Prostate gland (tissue), 2 donors: ENCODE results near the gene CACNA1F.

ENCODE experiments used
- CTCF ChIP-seq, 4 experiments: fragments of 200-600 bp in 2 of 4; fragments of 450-650 bp in 2 of 4; sonication (generic) in 2 of 4; IDR thresholded peaks; 1 replicate in 3 of 4; 2 replicates in 1 of 4; pipeline ENCODE4 v1.5.1; 2016 to 2019; ENCODE audit warnings: antibody characterized with exemption in 4 of 4, mild to moderate bottlenecking in 2 of 4, moderate library complexity in 2 of 4
- POLR2A ChIP-seq: fragments of 450-650 bp; IDR thresholded peaks from one replicate; pipeline ENCODE4 v1.6.1; 2016; ENCODE audit warnings: antibody characterized with exemption, mild to moderate bottlenecking

GRCh38 chrX:49277535-49277830, 44.3 kb upstream of the CACNA1F start:
- TF ChIP-seq CTCF (IDR thresholded peaks at IDR 0.05): no peak
- no peak for TF ChIP-seq POLR2A
